ENCODE results near the gene MAB21L4. TPM values are rescaled to one million over a fixed set of nuclear protein-coding genes. Genes with fewer than 3 reads are reported as not detected.

Gene MAB21L4
- total RNA-seq, 1 experiment from 2014 or later: not detected

DNA sequence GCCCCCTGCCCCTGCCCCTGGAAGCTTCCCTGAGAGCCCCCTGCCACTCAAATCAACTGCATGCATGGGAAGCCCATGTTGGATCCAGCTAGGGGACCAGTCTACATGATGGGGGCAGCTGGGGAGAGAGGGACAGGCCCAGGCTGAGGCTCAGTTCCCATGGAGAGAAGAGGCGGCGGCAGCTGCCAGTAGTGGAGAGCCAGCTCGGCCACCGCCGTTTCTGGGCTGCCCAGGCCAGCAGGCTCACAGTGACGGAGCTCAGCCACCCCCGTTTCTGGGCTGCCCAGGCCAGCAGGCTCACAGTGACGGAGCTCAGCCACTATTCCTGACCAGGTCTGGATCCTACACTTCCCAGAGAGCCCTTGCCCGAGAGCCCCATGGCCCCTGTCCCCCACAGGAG is 3.6 kb downstream of the MAB21L4 start (continued):
- TF ChIP-seq, protein P1, sequence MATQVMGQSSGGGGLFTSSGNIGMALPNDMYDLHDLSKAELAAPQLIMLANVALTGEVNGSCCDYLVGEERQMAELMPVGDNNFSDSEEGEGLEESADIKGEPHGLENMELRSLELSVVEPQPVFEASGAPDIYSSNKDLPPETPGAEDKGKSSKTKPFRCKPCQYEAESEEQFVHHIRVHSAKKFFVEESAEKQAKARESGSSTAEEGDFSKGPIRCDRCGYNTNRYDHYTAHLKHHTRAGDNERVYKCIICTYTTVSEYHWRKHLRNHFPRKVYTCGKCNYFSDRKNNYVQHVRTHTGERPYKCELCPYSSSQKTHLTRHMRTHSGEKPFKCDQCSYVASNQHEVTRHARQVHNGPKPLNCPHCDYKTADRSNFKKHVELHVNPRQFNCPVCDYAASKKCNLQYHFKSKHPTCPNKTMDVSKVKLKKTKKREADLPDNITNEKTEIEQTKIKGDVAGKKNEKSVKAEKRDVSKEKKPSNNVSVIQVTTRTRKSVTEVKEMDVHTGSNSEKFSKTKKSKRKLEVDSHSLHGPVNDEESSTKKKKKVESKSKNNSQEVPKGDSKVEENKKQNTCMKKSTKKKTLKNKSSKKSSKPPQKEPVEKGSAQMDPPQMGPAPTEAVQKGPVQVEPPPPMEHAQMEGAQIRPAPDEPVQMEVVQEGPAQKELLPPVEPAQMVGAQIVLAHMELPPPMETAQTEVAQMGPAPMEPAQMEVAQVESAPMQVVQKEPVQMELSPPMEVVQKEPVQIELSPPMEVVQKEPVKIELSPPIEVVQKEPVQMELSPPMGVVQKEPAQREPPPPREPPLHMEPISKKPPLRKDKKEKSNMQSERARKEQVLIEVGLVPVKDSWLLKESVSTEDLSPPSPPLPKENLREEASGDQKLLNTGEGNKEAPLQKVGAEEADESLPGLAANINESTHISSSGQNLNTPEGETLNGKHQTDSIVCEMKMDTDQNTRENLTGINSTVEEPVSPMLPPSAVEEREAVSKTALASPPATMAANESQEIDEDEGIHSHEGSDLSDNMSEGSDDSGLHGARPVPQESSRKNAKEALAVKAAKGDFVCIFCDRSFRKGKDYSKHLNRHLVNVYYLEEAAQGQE (IDR thresholded peaks at IDR 0.05; ENCODE audit: low read depth): no peak
- TF ChIP-seq EZH2phosphoT487 (IDR thresholded peaks at IDR 0.05; ENCODE audit: borderline replicate concordance) (no peak), EGR1 (IDR thresholded peaks at IDR 0.05; ENCODE audit: low read depth) (no peak), FOSL1 (IDR thresholded peaks at IDR 0.05; ENCODE audit: low read depth) (no peak), ELF1 (IDR thresholded peaks at IDR 0.05; ENCODE audit: borderline replicate concordance, low read depth) (no peak)
- TF ChIP-seq, protein P2, sequence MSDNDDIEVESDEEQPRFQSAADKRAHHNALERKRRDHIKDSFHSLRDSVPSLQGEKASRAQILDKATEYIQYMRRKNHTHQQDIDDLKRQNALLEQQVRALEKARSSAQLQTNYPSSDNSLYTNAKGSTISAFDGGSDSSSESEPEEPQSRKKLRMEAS (IDR thresholded peaks at IDR 0.05): no peak
- TF ChIP-seq, protein P3, sequence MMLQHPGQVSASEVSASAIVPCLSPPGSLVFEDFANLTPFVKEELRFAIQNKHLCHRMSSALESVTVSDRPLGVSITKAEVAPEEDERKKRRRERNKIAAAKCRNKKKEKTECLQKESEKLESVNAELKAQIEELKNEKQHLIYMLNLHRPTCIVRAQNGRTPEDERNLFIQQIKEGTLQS (IDR thresholded peaks at IDR 0.05): no peak

DNA sequence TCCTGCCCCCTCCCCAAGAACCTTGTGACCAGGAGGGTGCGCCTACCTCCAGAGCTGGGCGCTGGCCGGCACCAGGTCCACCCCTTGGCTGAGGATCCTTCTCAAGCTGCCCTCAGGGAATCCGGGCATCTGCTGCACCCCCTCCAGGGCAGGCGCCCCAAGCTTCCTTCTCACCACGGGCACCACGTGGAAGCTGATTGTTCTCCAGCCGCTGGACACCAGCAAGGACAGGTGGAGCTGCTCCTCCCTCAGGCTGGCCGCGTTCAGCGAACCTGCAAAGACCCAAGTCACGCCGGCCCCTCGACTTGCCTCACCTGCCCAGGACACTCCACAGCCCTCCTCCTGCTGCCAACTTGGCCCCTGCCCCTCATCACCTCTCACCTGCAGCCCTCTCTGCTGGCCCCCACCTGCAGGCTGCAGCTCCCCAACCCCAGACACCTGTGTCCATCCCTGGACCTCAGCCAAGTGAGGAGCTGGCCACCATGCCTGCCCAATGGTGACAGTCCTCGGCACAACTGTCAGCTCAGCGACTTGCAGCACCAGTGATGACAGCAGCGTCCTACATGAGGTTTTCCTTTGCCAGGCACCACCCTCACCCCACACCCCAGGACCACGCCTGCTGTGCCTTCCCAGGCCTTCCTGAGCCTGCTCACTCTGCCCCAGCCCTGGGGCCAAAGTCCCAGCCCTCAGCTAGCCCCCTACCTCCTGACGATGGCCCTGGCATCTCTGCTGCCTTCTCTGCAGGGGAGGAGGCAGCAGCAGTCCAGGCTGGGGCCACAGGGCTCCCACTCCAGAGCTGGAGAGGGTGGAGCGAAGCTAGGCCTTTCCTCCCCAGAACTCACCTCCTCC is 4.2 kb downstream of the MAB21L4 start:
- CTCF ChIA-PET: no interaction called here
- no peaks in the 10 kb centered on the region for H3K9me2 ChIP-seq (ENCODE audit: insufficient read depth)
- H3K27ac ChIP-seq (ENCODE audit: low read depth, low read length): no peak overlapping the region
- RAD21 ChIA-PET (ENCODE audit: low non-redundant PET in 1 of 2, low total read pairs in 2 of 2, uncharacterized antibody in 2 of 2, unreplicated experiment in 2 of 2): interaction anchor here in 1 of 2 experiments (0.6 kb wide), 1 partner anchor 9 kb away, joined by 4 read pairs; no protein-coding TSS in a partner anchor
- DNase-seq (ENCODE audit: low read depth, low spot score) (no peak), ATAC-seq (no peak)
- H2AFZ ChIP-seq (ENCODE audit: low read depth, low read length, poor library complexity, severe bottlenecking): no peak overlapping the region
- H4K20me1 ChIP-seq (ENCODE audit: insufficient read depth): no peaks in the 10 kb centered on the region
- H3K79me2 ChIP-seq (ENCODE audit: insufficient read depth, low read length): no peaks in the 10 kb centered on the region
- no peak overlapping the region for H3K4me2 ChIP-seq (ENCODE audit: low read length)
- H3K9me3 ChIP-seq (ENCODE audit: control insufficient read depth in 1 of 2, insufficient read depth in 1 of 2, low read depth in 1 of 2, low read length in 2 of 2): no peaks in the 10 kb centered on the region
- H3K36me3 ChIP-seq (ENCODE audit: control insufficient read depth in 1 of 2, insufficient read depth in 2 of 2, low read length in 2 of 2): no peaks in the 10 kb centered on the region
- no peak overlapping the region for H3K4me3 ChIP-seq (replicated peaks in 1 of 2; ENCODE audit: low read depth in 1 of 2, low read length in 2 of 2)
- no peak overlapping the region for H3K9ac ChIP-seq (ENCODE audit: low read length)
- peaks cover 27 to 52% of the 10 kb centered on the region in 2 experiments for H3K4me1 ChIP-seq (ENCODE audit: control insufficient read depth in 1 of 2, insufficient read depth in 2 of 2, low read length in 2 of 2)
- intact Hi-C loops (cut with micrococcal nuclease): no loop called here
- H3K27me3 ChIP-seq (ENCODE audit: insufficient read depth, low read length): no peaks in the 10 kb centered on the region
- POLR2A ChIA-PET: no interaction called here
- BruUV-seq (replicated peaks): no TSS peak
- TF ChIP-seq SIN3A (IDR thresholded peaks at IDR 0.05; ENCODE audit: low read depth) (no peak), CBX3 (IDR thresholded peaks at IDR 0.05; ENCODE audit: low read depth) (no peak), ZFX (IDR thresholded peaks at IDR 0.05) (no peak), POLR2AphosphoS5 (IDR thresholded peaks at IDR 0.05; ENCODE audit: low read depth, low read length) (no peak), YY1 (IDR thresholded peaks at IDR 0.05; ENCODE audit: extremely low read depth, insufficient replicate concordance, low read depth, low read length) (no peak), ZNF274 (IDR thresholded peaks at IDR 0.05; ENCODE audit: low read depth, low read length) (no peak), POLR2A (IDR thresholded peaks at IDR 0.05; ENCODE audit: borderline replicate concordance, extremely low read depth, insufficient read depth, insufficient read length) (no peak), CEBPB (IDR thresholded peaks at IDR 0.05; ENCODE audit: low read depth) (no peak), JUND (IDR thresholded peaks at IDR 0.05) (no peak)
- TF ChIP-seq, protein P3 (IDR thresholded peaks at IDR 0.05): no peak
- TF ChIP-seq, protein P4, sequence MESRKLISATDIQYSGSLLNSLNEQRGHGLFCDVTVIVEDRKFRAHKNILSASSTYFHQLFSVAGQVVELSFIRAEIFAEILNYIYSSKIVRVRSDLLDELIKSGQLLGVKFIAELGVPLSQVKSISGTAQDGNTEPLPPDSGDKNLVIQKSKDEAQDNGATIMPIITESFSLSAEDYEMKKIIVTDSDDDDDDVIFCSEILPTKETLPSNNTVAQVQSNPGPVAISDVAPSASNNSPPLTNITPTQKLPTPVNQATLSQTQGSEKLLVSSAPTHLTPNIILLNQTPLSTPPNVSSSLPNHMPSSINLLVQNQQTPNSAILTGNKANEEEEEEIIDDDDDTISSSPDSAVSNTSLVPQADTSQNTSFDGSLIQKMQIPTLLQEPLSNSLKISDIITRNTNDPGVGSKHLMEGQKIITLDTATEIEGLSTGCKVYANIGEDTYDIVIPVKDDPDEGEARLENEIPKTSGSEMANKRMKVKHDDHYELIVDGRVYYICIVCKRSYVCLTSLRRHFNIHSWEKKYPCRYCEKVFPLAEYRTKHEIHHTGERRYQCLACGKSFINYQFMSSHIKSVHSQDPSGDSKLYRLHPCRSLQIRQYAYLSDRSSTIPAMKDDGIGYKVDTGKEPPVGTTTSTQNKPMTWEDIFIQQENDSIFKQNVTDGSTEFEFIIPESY (IDR thresholded peaks at IDR 0.05; ENCODE audit: extremely low read depth, insufficient replicate concordance, low read length): no peak
- TF ChIP-seq, protein P2 (IDR thresholded peaks at IDR 0.05): no peak
